Mesothelial cell of epicardium (in vitro differentiated cells): Measurements from ENCODE around the gene ABCC6. TPM values are rescaled to one million over a fixed set of nuclear protein-coding genes. Genes with fewer than 3 reads are reported as not detected.

Experiments
- DNase-seq, 2 experiments: peaks; one replicate each; pipeline ENCODE4 v3.0.0; 2021; ENCODE audit warnings: low spot score in 2 of 2; ENCODE audit not compliant: unreplicated experiment in 2 of 2
- H3K27ac Mint-ChIP-seq: 2 replicates; pipeline ENCODE4 v1.8.0; 2021; ENCODE audit warnings: mixed read lengths
- H3K27me3 Mint-ChIP-seq: 2 replicates; pipeline ENCODE4 v1.8.0; 2021; ENCODE audit warnings: low read depth, mixed read lengths
- H3K36me3 Mint-ChIP-seq: 2 replicates; pipeline ENCODE4 v1.8.0; 2021; ENCODE audit warnings: mixed read lengths
- H3K4me1 Mint-ChIP-seq: 2 replicates; pipeline ENCODE4 v1.8.0; 2021; ENCODE audit warnings: mixed read lengths
- H3K4me3 Mint-ChIP-seq: 2 replicates; pipeline ENCODE4 v1.8.0; 2021; ENCODE audit warnings: mild to moderate bottlenecking, moderate library complexity, mixed read lengths
- H3K9me3 Mint-ChIP-seq: 2 replicates; pipeline ENCODE4 v1.8.0; 2021; ENCODE audit warnings: mixed read lengths
- total RNA-seq: library from RNA; stranded (reverse); gene quantifications from 3 replicates; pipeline ENCODE4 v1.2.1, GENCODE V29; 2021
- TF ChIP-seq, protein P1 (sequence below): fragments of 200-600 bp; sonication (generic); IDR thresholded peaks from one replicate; pipeline ENCODE4 v1.5.0; 2021; ENCODE audit warnings: antibody characterized with exemption; ENCODE audit not compliant: unreplicated experiment

The ABCC6 gene
- total RNA-seq, 1 donor from 2014 or later, result 3.2 TPM

- H3K27me3 Mint-ChIP-seq, result no peaks in the 10 kb centered on the region
- H3K36me3 Mint-ChIP-seq, result peaks cover 65% of the 10 kb centered on the region
- H3K4me1 Mint-ChIP-seq, result peaks cover 4% of the 10 kb centered on the region
- H3K27ac Mint-ChIP-seq, result no peak overlapping the region
- no peak for DNase-seq
- H3K9me3 Mint-ChIP-seq, result peaks cover 13% of the 10 kb centered on the region
- TF ChIP-seq, protein P1, sequence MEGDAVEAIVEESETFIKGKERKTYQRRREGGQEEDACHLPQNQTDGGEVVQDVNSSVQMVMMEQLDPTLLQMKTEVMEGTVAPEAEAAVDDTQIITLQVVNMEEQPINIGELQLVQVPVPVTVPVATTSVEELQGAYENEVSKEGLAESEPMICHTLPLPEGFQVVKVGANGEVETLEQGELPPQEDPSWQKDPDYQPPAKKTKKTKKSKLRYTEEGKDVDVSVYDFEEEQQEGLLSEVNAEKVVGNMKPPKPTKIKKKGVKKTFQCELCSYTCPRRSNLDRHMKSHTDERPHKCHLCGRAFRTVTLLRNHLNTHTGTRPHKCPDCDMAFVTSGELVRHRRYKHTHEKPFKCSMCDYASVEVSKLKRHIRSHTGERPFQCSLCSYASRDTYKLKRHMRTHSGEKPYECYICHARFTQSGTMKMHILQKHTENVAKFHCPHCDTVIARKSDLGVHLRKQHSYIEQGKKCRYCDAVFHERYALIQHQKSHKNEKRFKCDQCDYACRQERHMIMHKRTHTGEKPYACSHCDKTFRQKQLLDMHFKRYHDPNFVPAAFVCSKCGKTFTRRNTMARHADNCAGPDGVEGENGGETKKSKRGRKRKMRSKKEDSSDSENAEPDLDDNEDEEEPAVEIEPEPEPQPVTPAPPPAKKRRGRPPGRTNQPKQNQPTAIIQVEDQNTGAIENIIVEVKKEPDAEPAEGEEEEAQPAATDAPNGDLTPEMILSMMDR, result no peak
- H3K4me3 Mint-ChIP-seq, result no peak overlapping the region
Measured at GRCh38 chr16:16116841-16117240, 106.5 kb downstream of the ABCC6 start.

- TF ChIP-seq, protein P1, result no peak
- H3K4me1 Mint-ChIP-seq, result no peaks in the 10 kb centered on the region
- no peak overlapping the region for H3K4me3 Mint-ChIP-seq
- DNase-seq, result no peak
- H3K27ac Mint-ChIP-seq, result no peak overlapping the region
- peaks cover 59% of the 10 kb centered on the region for H3K36me3 Mint-ChIP-seq
- H3K9me3 Mint-ChIP-seq, result peaks cover 4% of the 10 kb centered on the region
- no peaks in the 10 kb centered on the region for H3K27me3 Mint-ChIP-seq
Measured at GRCh38 chr16:16113076-16113475, 110.2 kb downstream of the ABCC6 start.

- DNase-seq, result no peak
- peaks cover 58% of the 10 kb centered on the region for H3K36me3 Mint-ChIP-seq
- H3K4me3 Mint-ChIP-seq, result no peak overlapping the region
- TF ChIP-seq, protein P1, result no peak
- H3K4me1 Mint-ChIP-seq, result no peaks in the 10 kb centered on the region
- no peaks in the 10 kb centered on the region for H3K9me3 Mint-ChIP-seq
- H3K27ac Mint-ChIP-seq, result no peak overlapping the region
- H3K27me3 Mint-ChIP-seq, result no peaks in the 10 kb centered on the region
Measured at GRCh38 chr16:16112450-16113053, 110.7 kb downstream of the ABCC6 start.

- peaks cover 52% of the 10 kb centered on the region for H3K36me3 Mint-ChIP-seq
- no peaks in the 10 kb centered on the region for H3K27me3 Mint-ChIP-seq
- TF ChIP-seq, protein P1, result no peak
- no peaks in the 10 kb centered on the region for H3K4me1 Mint-ChIP-seq
- no peak for DNase-seq
- no peak overlapping the region for H3K27ac Mint-ChIP-seq
- no peaks in the 10 kb centered on the region for H3K9me3 Mint-ChIP-seq
- H3K4me3 Mint-ChIP-seq, result no peak overlapping the region
Measured at GRCh38 chr16:16111639-16112038, 111.7 kb downstream of the ABCC6 start.

DNA sequence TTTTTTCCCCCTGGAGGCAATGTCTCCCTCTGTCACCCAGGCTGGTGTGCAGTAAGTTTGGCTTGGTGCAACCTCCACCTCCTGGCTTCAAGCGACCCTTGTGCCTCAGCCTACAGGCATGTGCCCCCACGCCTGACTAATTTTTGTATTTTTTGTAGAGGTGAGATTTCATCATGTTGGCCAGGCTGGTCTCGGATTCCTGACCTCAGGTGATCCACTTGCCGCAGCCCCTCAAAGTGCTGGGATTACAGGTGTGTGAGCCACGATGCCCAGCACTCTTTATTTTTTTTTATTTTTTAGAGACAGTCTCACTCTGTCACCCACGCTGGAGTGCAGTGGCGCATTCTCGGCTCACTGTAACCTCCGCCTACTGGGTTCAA, 113.2 kb downstream of the ABCC6 start:
- Mint-ChIP-seq H3K27me3 (no peaks in the 10 kb centered on the region), H3K9me3 (no peaks in the 10 kb centered on the region), H3K4me1 (no peaks in the 10 kb centered on the region), H3K36me3 (peaks cover 48% of the 10 kb centered on the region), H3K27ac (no peak overlapping the region), H3K4me3 (no peak overlapping the region)
- no peak for DNase-seq
- TF ChIP-seq, protein P1, result no peak
